ENCODE results near the gene ANKFN1. TPM values are rescaled to one million over a fixed set of nuclear protein-coding genes. Genes with fewer than 3 reads are reported as not detected.

The ANKFN1 gene
- total RNA-seq, 6 experiments from 2014 or later, result 0.07 to 0.81 (median 0.45) TPM

DNA sequence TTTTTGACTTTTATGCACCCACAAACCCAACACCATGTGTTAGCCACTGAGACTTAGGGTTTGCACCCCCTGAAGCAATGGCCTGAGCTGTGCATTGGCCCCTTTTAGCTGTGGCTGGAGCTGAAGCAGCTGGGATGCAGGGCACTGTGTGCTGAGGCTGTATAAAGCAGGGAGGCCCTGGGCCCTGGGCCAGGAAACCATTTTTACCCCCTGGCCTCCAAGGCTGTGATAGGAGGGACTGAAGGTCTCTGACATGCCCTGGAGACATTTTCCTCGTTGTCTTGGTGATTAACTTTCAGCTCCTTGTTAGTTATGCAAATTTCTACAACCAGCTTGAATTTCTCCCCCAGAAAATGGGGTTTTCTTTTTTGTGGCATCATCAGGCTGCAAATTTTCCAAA is 6.7 kb upstream of the ANKFN1 start:
- Mint-ChIP-seq H3K4me1 (ENCODE audit: low read depth) (peaks cover 77% of the 10 kb centered on the region), H3K36me3 (ENCODE audit: low read depth) (peaks cover 4% of the 10 kb centered on the region; the same call in 1 of the 2 replicates), H3K27ac (no peak overlapping the region), H3K9me3 (no peaks in the 10 kb centered on the region), H3K4me3 (no peak overlapping the region), H3K27me3 (ENCODE audit: insufficient read depth) (peaks cover 2% of the 10 kb centered on the region; the same call in 1 of the 2 replicates)
- TF ChIP-seq, protein P1, sequence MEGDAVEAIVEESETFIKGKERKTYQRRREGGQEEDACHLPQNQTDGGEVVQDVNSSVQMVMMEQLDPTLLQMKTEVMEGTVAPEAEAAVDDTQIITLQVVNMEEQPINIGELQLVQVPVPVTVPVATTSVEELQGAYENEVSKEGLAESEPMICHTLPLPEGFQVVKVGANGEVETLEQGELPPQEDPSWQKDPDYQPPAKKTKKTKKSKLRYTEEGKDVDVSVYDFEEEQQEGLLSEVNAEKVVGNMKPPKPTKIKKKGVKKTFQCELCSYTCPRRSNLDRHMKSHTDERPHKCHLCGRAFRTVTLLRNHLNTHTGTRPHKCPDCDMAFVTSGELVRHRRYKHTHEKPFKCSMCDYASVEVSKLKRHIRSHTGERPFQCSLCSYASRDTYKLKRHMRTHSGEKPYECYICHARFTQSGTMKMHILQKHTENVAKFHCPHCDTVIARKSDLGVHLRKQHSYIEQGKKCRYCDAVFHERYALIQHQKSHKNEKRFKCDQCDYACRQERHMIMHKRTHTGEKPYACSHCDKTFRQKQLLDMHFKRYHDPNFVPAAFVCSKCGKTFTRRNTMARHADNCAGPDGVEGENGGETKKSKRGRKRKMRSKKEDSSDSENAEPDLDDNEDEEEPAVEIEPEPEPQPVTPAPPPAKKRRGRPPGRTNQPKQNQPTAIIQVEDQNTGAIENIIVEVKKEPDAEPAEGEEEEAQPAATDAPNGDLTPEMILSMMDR (IDR thresholded peaks at IDR 0.05), result no peak
- DNase-seq, result no peak

DNA sequence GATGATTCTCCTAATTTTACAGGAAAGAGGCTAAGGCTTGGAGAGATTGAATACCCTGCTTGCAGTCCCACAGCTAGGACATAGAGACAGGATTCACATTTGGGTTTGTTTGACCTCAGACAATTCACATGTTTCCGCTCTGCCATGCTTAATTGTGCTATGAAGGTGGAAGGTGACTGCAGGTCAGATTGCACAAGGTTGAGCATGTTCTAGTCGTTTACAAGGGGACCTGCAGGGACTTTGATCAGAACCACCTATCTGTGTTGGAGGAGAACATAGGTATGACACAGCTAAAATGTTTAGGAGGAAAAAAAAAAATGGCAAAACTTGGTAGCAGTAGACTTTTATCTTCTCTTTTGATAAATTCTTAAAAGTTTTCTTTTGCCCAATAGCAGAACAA is 4.9 kb upstream of the ANKFN1 start:
- H3K4me1 Mint-ChIP-seq (ENCODE audit: low read depth), result peaks cover 77% of the 10 kb centered on the region
- no peak overlapping the region for H3K27ac Mint-ChIP-seq
- TF ChIP-seq, protein P1 (IDR thresholded peaks at IDR 0.05), result no peak
- no peaks in the 10 kb centered on the region for H3K9me3 Mint-ChIP-seq
- DNase-seq, result no peak
- H3K4me3 Mint-ChIP-seq, result no peak overlapping the region
- peaks cover 4% of the 10 kb centered on the region; the same call in 1 of the 2 replicates for H3K36me3 Mint-ChIP-seq (ENCODE audit: low read depth)
- peaks cover 2% of the 10 kb centered on the region; the same call in 1 of the 2 replicates for H3K27me3 Mint-ChIP-seq (ENCODE audit: insufficient read depth)

DNA sequence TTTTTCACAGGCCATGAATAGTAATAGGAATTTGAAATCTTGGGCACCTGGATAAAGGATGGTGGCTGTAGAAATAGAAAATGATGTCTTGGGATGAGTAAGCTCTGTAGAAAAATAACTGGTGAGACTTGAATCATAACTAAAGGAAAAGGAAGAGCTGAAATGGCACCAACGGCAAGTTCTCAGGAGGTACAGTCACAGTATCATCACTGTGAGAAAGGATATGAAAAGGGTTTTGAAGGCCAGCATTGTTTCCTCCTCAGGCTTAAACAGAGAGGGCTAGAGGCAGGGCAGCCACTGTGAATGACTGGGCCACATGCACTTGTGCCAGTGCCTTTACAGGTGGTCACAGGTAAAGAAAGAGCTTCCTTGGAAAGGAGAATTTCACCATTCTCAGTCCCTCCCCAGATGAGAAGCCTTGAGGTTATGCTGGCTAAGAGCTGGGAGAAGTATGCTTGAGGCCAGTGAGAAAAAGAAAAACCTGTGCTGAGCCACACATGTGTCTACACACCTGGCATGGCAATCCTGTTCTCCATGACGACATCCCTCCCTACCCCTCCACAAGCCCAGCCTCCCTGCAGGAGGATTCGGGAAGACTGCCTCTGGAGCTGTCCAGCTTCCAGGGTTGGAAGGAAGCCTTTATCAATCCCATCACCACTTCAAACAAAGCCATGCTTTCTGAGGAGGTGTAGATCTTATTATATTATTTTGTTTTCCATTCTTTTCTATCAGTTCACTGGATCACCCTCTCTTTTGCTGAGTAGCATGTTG is 3.8 kb upstream of the ANKFN1 start:
- H3K4me1 Mint-ChIP-seq (ENCODE audit: low read depth), result peaks cover 74% of the 10 kb centered on the region
- no peak overlapping the region for H3K27ac Mint-ChIP-seq

DNA sequence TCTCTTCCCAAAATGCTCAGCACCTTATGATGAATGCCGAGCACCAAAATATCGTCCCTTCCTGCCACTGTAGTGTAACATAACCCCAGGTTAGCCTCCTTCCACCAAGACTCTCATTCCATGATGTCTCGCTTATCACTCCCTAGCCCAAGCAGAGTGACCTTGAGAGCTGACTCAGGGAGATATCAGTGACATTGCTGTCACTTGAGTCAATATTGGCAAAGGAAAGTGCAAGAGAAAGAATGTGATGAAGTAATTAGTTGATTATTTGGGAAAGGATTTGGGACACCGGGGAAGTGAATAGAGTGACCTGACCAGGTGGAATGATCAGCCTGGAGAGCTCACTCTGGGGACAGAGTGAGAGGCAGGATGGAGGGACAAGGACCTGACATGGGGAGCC is 2.6 kb upstream of the ANKFN1 start:
- Mint-ChIP-seq H3K4me1 (ENCODE audit: low read depth) (peaks cover 66% of the 10 kb centered on the region), H3K36me3 (ENCODE audit: low read depth) (peaks cover 4% of the 10 kb centered on the region; the same call in 1 of the 2 replicates), H3K4me3 (no peak overlapping the region), H3K27ac (peak overlapping the region; percentile 6; the same call in 1 of the 2 replicates), H3K9me3 (no peaks in the 10 kb centered on the region), H3K27me3 (ENCODE audit: insufficient read depth) (no peaks in the 10 kb centered on the region)
- TF ChIP-seq, protein P1 (IDR thresholded peaks at IDR 0.05), result no peak
- no peak for DNase-seq

More for the DNA sequence above, 3.8 kb upstream of the ANKFN1 start:
- peaks cover 4% of the 10 kb centered on the region; the same call in 1 of the 2 replicates for H3K36me3 Mint-ChIP-seq (ENCODE audit: low read depth)
- no peak for DNase-seq
- H3K27me3 Mint-ChIP-seq (ENCODE audit: insufficient read depth), result peaks cover 2% of the 10 kb centered on the region; the same call in 1 of the 2 replicates
- no peak overlapping the region for H3K4me3 Mint-ChIP-seq
- TF ChIP-seq, protein P1 (IDR thresholded peaks at IDR 0.05), result no peak
- no peaks in the 10 kb centered on the region for H3K9me3 Mint-ChIP-seq

DNA sequence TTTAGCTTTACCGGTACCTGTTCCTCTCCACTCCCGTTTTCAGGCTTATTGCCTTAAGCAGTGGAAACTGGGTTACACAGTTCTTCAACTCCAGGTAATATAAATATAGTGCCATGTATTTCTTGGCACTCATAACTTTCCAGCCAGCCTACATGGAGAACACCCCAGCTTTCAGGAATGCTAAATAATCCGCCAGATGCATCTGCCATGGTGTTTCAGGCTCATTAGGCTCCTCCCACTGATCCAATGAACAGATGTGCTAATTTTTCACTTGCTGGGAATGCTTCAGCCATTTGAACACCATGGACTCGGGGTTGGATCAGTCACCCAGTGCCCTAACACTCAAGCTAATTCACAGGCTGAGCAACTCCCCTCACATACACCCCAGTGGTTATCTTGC is 4.6 kb downstream of the ANKFN1 start:
- no peaks in the 10 kb centered on the region; the same call in 1 of the 2 replicates for H3K9me3 Mint-ChIP-seq
- TF ChIP-seq, protein P1 (IDR thresholded peaks at IDR 0.05), result no peak
- H3K36me3 Mint-ChIP-seq (ENCODE audit: low read depth), result no peaks in the 10 kb centered on the region
- no peaks in the 10 kb centered on the region for H3K27me3 Mint-ChIP-seq (ENCODE audit: insufficient read depth)
- no peak overlapping the region for H3K4me3 Mint-ChIP-seq
- H3K4me1 Mint-ChIP-seq (ENCODE audit: low read depth), result peaks cover 61% of the 10 kb centered on the region
- no peak overlapping the region for H3K27ac Mint-ChIP-seq
- DNase-seq, result no peak

Measured in HFFc6 (cell line).